CD4-positive, alpha-beta T cell treated with Interleukin-6 at 100 ng/mL for 8 hours (primary cell): ENCODE data around the gene CHRNE.
A peak's percentile ranks its signal among the peaks of the same experiment; 100 is the strongest.
"Not testable (repeated sequence)": the region's sequence is repeated elsewhere in the genome, so short reads cannot be mapped to it uniquely, and the experiment has no call there.

Experiments used
- DNase-seq: peaks from one replicate; pipeline ENCODE4 v3.0.0-alpha.2; 2020; ENCODE audit warnings: mixed read lengths, low spot score

Gene CHRNE

GRCh38 chr17:4887581-4887980 lies 15.3 kb downstream of the CHRNE start:
- DNase-seq, result no peak

- DNase-seq, result no peak
These were observed 16.1 kb downstream of the CHRNE start for GRCh38 chr17:4886830-4887229.

GRCh38 chr17:4884489-4884888 lies 18.4 kb downstream of the CHRNE start:
- DNase-seq, result no peak

GRCh38 chr17:4881761-4882555 lies 20.9 kb downstream of the CHRNE start:
- DNase-seq, result peak; percentile 63

GRCh38 chr17:4880857-4881256 lies 22.0 kb downstream of the CHRNE start:
- DNase-seq, result no peak

GRCh38 chr17:4879601-4880000 lies 23.3 kb downstream of the CHRNE start:
- DNase-seq, result no peak

- no peak for DNase-seq
These were observed 25.8 kb downstream of the CHRNE start for GRCh38 chr17:4877089-4877488.

GRCh38 chr17:4872786-4873185 lies 30.1 kb downstream of the CHRNE start:
- DNase-seq, result no peak

- DNase-seq, result no peak
These were observed 32.0 kb downstream of the CHRNE start for GRCh38 chr17:4870855-4871254.

- not testable (repeated sequence) for DNase-seq
These were observed 33.6 kb downstream of the CHRNE start for GRCh38 chr17:4869058-4869998.

- not testable (repeated sequence) for DNase-seq
These were observed 35.4 kb downstream of the CHRNE start for GRCh38 chr17:4867535-4867934.

- no peak for DNase-seq
These were observed 39.6 kb downstream of the CHRNE start for GRCh38 chr17:4863321-4863720.

- DNase-seq, result no peak
These were observed 40.2 kb downstream of the CHRNE start for GRCh38 chr17:4862720-4863119.

- no peak for DNase-seq
These were observed 41.8 kb downstream of the CHRNE start for GRCh38 chr17:4861052-4861451.

GRCh38 chr17:4860651-4861050 lies 42.2 kb downstream of the CHRNE start:
- no peak for DNase-seq

- no peak for DNase-seq
These were observed 42.9 kb downstream of the CHRNE start for GRCh38 chr17:4859816-4860625.

GRCh38 chr17:4858882-4859260 lies 44.0 kb downstream of the CHRNE start:
- DNase-seq, result no peak

- no peak for DNase-seq
These were observed 44.6 kb downstream of the CHRNE start for GRCh38 chr17:4858068-4858881.

GRCh38 chr17:4857347-4857746 lies 45.6 kb downstream of the CHRNE start:
- not testable (repeated sequence) for DNase-seq

- no peak for DNase-seq
These were observed 46.0 kb downstream of the CHRNE start for GRCh38 chr17:4856937-4857314.

- no peak for DNase-seq
These were observed 46.5 kb downstream of the CHRNE start for GRCh38 chr17:4856271-4856936.
